OCI-LY7 (cell line): ENCODE measurements around the gene NR5A2.

ENCODE experiments used
- EZH2phosphoT487 ChIP-seq: fragments of 200-600 bp; sonication (generic); IDR thresholded peaks from 2 replicates; pipeline ENCODE4 v1.6.1; 2018; ENCODE audit warnings: low read depth, borderline replicate concordance, mild to moderate bottlenecking, mixed run types, antibody characterized with exemption, low read length, moderate library complexity, mixed read lengths
- TF ChIP-seq, protein P1 (sequence below): fragments of 200-600 bp; sonication (generic); conservative IDR thresholded peaks from 2 replicates; pipeline ENCODE4 v1.5.1; 2014; ENCODE audit warnings: mild to moderate bottlenecking, antibody characterized with exemption, low read length, moderate library complexity, mixed read lengths

DNA sequence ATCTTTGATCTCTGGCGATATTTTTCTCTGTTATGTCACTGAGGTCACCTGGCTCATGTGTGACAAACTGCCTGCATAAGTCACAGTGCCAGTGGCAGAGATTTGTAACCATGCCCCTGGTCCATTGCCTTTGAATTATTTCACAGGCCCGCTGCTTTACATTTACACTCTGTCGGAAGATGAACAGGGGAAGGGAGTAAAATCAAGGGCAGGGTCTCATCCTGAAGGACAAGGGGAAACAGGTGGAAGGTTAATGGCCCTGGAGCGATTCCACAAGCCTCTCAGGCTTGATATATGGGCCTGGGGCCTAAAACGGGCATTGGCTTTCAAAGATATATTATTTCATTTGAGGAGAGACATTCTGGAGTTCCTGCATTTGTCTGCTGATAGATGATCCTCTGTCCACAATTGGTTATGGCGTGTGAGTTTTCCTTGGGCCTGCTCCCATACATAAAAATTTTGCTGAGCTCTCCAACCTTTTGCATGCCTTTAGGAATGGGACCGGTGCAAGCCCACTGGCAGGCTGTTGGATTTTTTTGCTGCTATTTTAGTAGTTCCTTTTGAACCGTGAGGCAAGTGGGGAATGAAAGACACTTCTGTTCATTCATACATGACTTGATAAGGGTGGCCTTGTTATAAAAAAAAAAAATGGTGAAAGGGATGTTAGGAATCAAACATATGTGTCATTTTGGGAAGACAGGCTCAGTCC lies 51.9 kb downstream of the NR5A2 start:
- TF ChIP-seq, protein P1, sequence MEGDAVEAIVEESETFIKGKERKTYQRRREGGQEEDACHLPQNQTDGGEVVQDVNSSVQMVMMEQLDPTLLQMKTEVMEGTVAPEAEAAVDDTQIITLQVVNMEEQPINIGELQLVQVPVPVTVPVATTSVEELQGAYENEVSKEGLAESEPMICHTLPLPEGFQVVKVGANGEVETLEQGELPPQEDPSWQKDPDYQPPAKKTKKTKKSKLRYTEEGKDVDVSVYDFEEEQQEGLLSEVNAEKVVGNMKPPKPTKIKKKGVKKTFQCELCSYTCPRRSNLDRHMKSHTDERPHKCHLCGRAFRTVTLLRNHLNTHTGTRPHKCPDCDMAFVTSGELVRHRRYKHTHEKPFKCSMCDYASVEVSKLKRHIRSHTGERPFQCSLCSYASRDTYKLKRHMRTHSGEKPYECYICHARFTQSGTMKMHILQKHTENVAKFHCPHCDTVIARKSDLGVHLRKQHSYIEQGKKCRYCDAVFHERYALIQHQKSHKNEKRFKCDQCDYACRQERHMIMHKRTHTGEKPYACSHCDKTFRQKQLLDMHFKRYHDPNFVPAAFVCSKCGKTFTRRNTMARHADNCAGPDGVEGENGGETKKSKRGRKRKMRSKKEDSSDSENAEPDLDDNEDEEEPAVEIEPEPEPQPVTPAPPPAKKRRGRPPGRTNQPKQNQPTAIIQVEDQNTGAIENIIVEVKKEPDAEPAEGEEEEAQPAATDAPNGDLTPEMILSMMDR = no peak
- no peak for TF ChIP-seq EZH2phosphoT487
